A549 (cell line): ENCODE measurements around the gene CLDN6. TPM values are rescaled to one million over a fixed set of nuclear protein-coding genes. Genes with fewer than 3 reads are reported as not detected.
A peak's percentile ranks its signal among the peaks of the same experiment; 100 is the strongest.

ENCODE experiments used
- ATAC-seq, 2 experiments: fragments of 200-7000 bp in 1 of 2; fragments of >200 bp in 1 of 2; cut with Nextera tagmentation in 1 of 2; cut with Tn5 transposase in 1 of 2; 3 replicates each; pipeline versions ENCODE4 v1.8.0 to v1.9.1; 2018 to 2020; ENCODE audit warnings: mild to moderate bottlenecking in 1 of 2, moderate library complexity in 1 of 2
- CTCF ChIA-PET: fragments of 300-600 bp; sonication (Branson Sonifier 250); formaldehyde crosslinking; extraction: SDS; loops from one replicate; lab custom pipeline; 2021; ENCODE audit warnings: antibody characterized with exemption, inconsistent platforms; lab: Yijun Ruan, JAX
- POLR2A ChIA-PET: fragments of 350-600 bp; formaldehyde crosslinking; extraction: SDS; loops from one replicate; lab custom pipeline; 2021; ENCODE audit warnings: antibody characterized with exemption, inconsistent platforms; lab: Yijun Ruan, JAX
- DNase-seq, 2 experiments: peaks; one replicate each; pipeline versions ENCODE4 v3.0.0 to v3.0.0-alpha.2; 2011 to 2016; ENCODE audit warnings: low read depth in 1 of 2, low spot score in 1 of 2
- FAIRE-seq: peaks from 2 replicates; lab custom pipeline; 2011; peaks lifted over from hg19 to GRCh38; lab: Jason Lieb, UNC
- H3K27ac ChIP-seq, 2 experiments: fragments of >200 bp; sonication (Bioruptor Twin); formaldehyde crosslinking; 3 replicates each; pipeline ENCODE4 v1.5.1; 2016 to 2017
- H3K4me1 ChIP-seq: fragments of >200 bp; sonication (Bioruptor Twin); formaldehyde crosslinking; 3 replicates; pipeline ENCODE4 v1.6.1; 2016
- H3K4me2 ChIP-seq: fragments of >200 bp; sonication (Bioruptor Twin); formaldehyde crosslinking; 3 replicates; pipeline ENCODE4 v1.6.1; 2016
- H3K4me3 ChIP-seq: fragments of >200 bp; sonication (Bioruptor Twin); formaldehyde crosslinking; 3 replicates; pipeline ENCODE4 v1.5.1; 2016
- H3K9me3 ChIP-seq: fragments of >200 bp; sonication (Bioruptor Twin); formaldehyde crosslinking; 3 replicates; pipeline ENCODE4 v1.6.1; 2016
- CBX2 ChIP-seq: fragments of 200-600 bp; sonication (generic); IDR thresholded peaks from 2 replicates; pipeline ENCODE4 v1.6.1; 2016; ENCODE audit warnings: low read depth, mild to moderate bottlenecking, borderline replicate concordance
- CEBPB ChIP-seq, 2 experiments: fragments of >200 bp in 1 of 2; sonication (Bioruptor Twin) in 1 of 2; formaldehyde crosslinking in 1 of 2; IDR thresholded peaks; 2 replicates each; pipeline ENCODE4 v1.6.1; 2012 to 2016
- E2F6 ChIP-seq: IDR thresholded peaks from 2 replicates; pipeline ENCODE4 v1.6.1; 2012; ENCODE audit warnings: low read depth, borderline replicate concordance
- HEYL ChIP-seq: fragments of 250-450 bp; sonication (Bioruptor Pico); IDR thresholded peaks from 2 replicates; pipeline ENCODE4 v1.8.0; 2021; ENCODE audit warnings: mild to moderate bottlenecking, moderate library complexity
- HOXB5 ChIP-seq: fragments of 250-450 bp; sonication (Bioruptor Pico); IDR thresholded peaks from 2 replicates; pipeline ENCODE4 v1.5.0; 2020; ENCODE audit warnings: mild to moderate bottlenecking, moderate library complexity
- JUN ChIP-seq, 2 experiments: fragments of >200 bp; sonication (Bioruptor Twin); formaldehyde crosslinking; IDR thresholded peaks; 2 replicates in 1 of 2; 3 replicates in 1 of 2; pipeline ENCODE4 v1.6.1; 2016 to 2017
- MAFK ChIP-seq: fragments of 450-650 bp; IDR thresholded peaks from 2 replicates; pipeline ENCODE4 v1.6.1; 2014; ENCODE audit not compliant: partially characterized antibody
- MYC ChIP-seq: IDR thresholded peaks from 2 replicates; pipeline ENCODE4 v1.6.1; 2012; ENCODE audit warnings: mild to moderate bottlenecking, inconsistent platforms, low read length, improper control_type of control experiment, borderline replicate concordance
- NFE2L2 ChIP-seq: fragments of 150-350 bp; conservative IDR thresholded peaks from 2 replicates; pipeline ENCODE4 v1.6.1; 2014; ENCODE audit warnings: low read length
- NPAS2 ChIP-seq: fragments of 250-450 bp; sonication (Bioruptor Pico); IDR thresholded peaks from 2 replicates; pipeline ENCODE4 v1.8.0; 2022; ENCODE audit warnings: mild to moderate bottlenecking, moderate library complexity, borderline replicate concordance
- NR3C1 ChIP-seq: fragments of >200 bp; sonication (Bioruptor Twin); formaldehyde crosslinking; IDR thresholded peaks from 3 replicates; pipeline ENCODE4 v1.6.1; 2017
- PHF8 ChIP-seq: fragments of 200-600 bp; sonication (generic); IDR thresholded peaks from 2 replicates; pipeline ENCODE4 v1.6.1; 2016; ENCODE audit warnings: low read depth, mild to moderate bottlenecking, antibody characterized with exemption, moderate library complexity, borderline replicate concordance
- POLR2A ChIP-seq: IDR thresholded peaks from 2 replicates; pipeline ENCODE4 v1.6.1; 2012; ENCODE audit warnings: mild to moderate bottlenecking, low read length
- RARB ChIP-seq: fragments of 250-450 bp; sonication (Bioruptor Pico); IDR thresholded peaks from 2 replicates; pipeline ENCODE4 v1.8.0; 2021; ENCODE audit warnings: mild to moderate bottlenecking, moderate library complexity
- RNF2 ChIP-seq: fragments of 200-600 bp; sonication (generic); IDR thresholded peaks from 2 replicates; pipeline ENCODE4 v1.6.1; 2016; ENCODE audit warnings: low read depth, mild to moderate bottlenecking, antibody characterized with exemption, moderate library complexity, borderline replicate concordance
- ZC3H11A ChIP-seq: fragments of 450-650 bp; IDR thresholded peaks from 2 replicates; pipeline ENCODE4 v1.6.1; 2014; ENCODE audit warnings: antibody characterized with exemption, mild to moderate bottlenecking
- ZNF302 ChIP-seq: fragments of 250-450 bp; sonication (Bioruptor Pico); IDR thresholded peaks from 2 replicates; pipeline ENCODE4 v1.9.0; 2021; ENCODE audit warnings: inconsistent platforms, mild to moderate bottlenecking, moderate library complexity
- ZSCAN20 ChIP-seq: fragments of 250-450 bp; sonication (Bioruptor Pico); IDR thresholded peaks from 2 replicates; pipeline ENCODE4 v1.8.0; 2022; ENCODE audit warnings: mild to moderate bottlenecking, moderate library complexity
- WGBS: methylation state at CpG from one replicate; pipeline ENCODE4 v1.1.6; 2017; ENCODE audit errors: missing lambda C conversion rate; 5-methylcytosine and 5-hydroxymethylcytosine counted together
- polyA plus RNA-seq, 4 experiments: library from polyadenylated mRNA; depleted of rRNA in 3 of 4; stranded (reverse); fragments of >200 nt; fragmentation: RNase III in 1 of 4; extraction: RNeasy Plus Mini Kit Qiagen cat#74134 plus additional on column Dnase treatment in 1 of 4; gene quantifications; 2 replicates in 3 of 4; 3 replicates in 1 of 4; pipeline ENCODE4 v1.2.3, GENCODE V29; 2011 to 2017
- TF ChIP-seq, protein P1 (sequence below): fragments of >200 bp; sonication (Bioruptor Twin); formaldehyde crosslinking; IDR thresholded peaks from 3 replicates; pipeline ENCODE4 v1.6.1; 2016
- TF ChIP-seq, protein P2 (sequence below): fragments of 200-600 bp; sonication (generic); IDR thresholded peaks from 2 replicates; pipeline ENCODE4 v1.6.1; 2016; ENCODE audit warnings: antibody characterized with exemption, mild to moderate bottlenecking, moderate library complexity

The CLDN6 gene
- polyA plus RNA-seq, 2 of the 4 experiments (the other 2 are of a cell fraction) = 0.25 TPM; not detected in 1

DNA sequence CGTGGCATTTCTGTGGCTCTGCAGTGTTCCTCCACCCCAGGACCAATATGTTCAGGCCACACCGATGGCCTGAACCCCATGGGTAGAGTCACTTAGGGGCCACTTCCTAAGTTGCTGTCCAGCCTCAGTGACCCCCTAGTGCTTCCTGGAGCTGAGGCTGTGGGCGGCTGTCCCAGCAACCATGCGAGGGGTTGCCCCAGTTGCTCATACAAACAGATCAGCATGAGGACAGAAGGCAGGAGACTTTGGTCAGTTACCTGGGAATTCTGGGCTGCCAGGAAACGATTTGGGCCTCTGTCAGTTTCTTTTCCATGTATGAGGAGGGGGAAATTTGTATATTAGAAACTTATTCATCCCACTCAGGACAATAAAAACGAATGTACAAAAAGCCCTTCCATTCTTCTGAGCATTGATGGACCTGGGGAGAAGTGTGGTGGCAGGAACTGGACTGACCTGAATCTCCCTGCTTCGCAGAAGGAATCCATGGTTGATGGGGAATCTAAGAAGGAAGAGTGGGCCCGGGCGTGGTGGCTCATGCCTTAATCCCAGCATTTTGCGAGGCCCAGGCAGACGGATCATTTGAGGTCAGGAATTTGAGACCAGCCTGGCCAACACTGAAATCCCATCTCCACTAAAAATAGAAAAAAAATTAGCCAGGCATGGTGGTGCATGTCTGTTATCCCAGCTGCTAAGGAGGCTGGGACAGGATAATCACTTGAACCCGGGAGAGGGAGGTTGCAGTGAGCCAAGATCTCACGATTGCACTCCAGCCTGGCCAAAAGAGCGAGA lies 42.5 kb upstream of the CLDN6 start:
- DNase-seq (no peak), FAIRE-seq (no peak), ATAC-seq (no peak)
- Histone ChIP-seq H3K4me1 (peaks cover 21% of the 10 kb centered on the region), H3K9me3 (no peaks in the 10 kb centered on the region), H3K4me2 (no peak overlapping the region), H3K27ac (peak overlapping the region in 1 of 2 experiments; percentile 99; a peak in 3 of 6 replicates), H3K4me3 (no peak overlapping the region)
- POLR2A ChIA-PET = interaction anchor here (2.3 kb wide), 1 partner anchor 68 kb away, joined by 15 read pairs; no protein-coding TSS in a partner anchor
- WGBS = 78% methylated on average over 14 of the region's 14 CpGs
- CTCF ChIA-PET = interaction anchor here (1.0 to 12.4 kb wide), 20 partner anchors 11 to 108 kb away, joined by 3 to 186 read pairs (median 19); partner anchors contain the start of genes ZNF205, ZNF213 and ZSCAN10
- TF ChIP-seq ZC3H11A (no peak), POLR2A (no peak), MAFK (no peak), RNF2 (no peak), CEBPB (IDR thresholded peaks at IDR 0.05) (no peak), NFE2L2 (no peak), ZSCAN20 (CRISPR knock-in tag) (no peak), PHF8 (no peak), JUN (IDR thresholded peaks at IDR 0.05) (no peak), HEYL (CRISPR knock-in tag) (no peak), HOXB5 (no peak), CBX2 (no peak), E2F6 (no peak), RARB (CRISPR knock-in tag) (no peak)
- TF ChIP-seq, protein P1, sequence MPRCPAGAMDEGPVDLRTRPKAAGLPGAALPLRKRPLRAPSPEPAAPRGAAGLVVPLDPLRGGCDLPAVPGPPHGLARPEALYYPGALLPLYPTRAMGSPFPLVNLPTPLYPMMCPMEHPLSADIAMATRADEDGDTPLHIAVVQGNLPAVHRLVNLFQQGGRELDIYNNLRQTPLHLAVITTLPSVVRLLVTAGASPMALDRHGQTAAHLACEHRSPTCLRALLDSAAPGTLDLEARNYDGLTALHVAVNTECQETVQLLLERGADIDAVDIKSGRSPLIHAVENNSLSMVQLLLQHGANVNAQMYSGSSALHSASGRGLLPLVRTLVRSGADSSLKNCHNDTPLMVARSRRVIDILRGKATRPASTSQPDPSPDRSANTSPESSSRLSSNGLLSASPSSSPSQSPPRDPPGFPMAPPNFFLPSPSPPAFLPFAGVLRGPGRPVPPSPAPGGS = no peak
- TF ChIP-seq, protein P2, sequence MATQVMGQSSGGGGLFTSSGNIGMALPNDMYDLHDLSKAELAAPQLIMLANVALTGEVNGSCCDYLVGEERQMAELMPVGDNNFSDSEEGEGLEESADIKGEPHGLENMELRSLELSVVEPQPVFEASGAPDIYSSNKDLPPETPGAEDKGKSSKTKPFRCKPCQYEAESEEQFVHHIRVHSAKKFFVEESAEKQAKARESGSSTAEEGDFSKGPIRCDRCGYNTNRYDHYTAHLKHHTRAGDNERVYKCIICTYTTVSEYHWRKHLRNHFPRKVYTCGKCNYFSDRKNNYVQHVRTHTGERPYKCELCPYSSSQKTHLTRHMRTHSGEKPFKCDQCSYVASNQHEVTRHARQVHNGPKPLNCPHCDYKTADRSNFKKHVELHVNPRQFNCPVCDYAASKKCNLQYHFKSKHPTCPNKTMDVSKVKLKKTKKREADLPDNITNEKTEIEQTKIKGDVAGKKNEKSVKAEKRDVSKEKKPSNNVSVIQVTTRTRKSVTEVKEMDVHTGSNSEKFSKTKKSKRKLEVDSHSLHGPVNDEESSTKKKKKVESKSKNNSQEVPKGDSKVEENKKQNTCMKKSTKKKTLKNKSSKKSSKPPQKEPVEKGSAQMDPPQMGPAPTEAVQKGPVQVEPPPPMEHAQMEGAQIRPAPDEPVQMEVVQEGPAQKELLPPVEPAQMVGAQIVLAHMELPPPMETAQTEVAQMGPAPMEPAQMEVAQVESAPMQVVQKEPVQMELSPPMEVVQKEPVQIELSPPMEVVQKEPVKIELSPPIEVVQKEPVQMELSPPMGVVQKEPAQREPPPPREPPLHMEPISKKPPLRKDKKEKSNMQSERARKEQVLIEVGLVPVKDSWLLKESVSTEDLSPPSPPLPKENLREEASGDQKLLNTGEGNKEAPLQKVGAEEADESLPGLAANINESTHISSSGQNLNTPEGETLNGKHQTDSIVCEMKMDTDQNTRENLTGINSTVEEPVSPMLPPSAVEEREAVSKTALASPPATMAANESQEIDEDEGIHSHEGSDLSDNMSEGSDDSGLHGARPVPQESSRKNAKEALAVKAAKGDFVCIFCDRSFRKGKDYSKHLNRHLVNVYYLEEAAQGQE = no peak

- 83% methylated on average over 7 of the region's 9 CpGs for WGBS
- Histone ChIP-seq H3K4me1 (peaks cover 13% of the 10 kb centered on the region), H3K4me3 (peak overlapping the region; percentile 76), H3K4me2 (peak overlapping the region; percentile 92), H3K27ac (peak overlapping the region; percentile 94 to 99), H3K9me3 (no peaks in the 10 kb centered on the region)
- ChIA-PET POLR2A (interaction anchor here (1.5 to 2.3 kb wide), 4 partner anchors 18 to 75 kb away, joined by 3 to 15 read pairs (median 6); partner anchors contain the start of gene ZNF213), CTCF (interaction anchor here (0.6 to 12.4 kb wide), 28 partner anchors 11 to 114 kb away, joined by 3 to 186 read pairs (median 7); partner anchors contain the start of genes ZNF205, ZNF213 and ZSCAN10)
- TF ChIP-seq JUN (IDR thresholded peaks at IDR 0.05) = no peak
- no peak for TF ChIP-seq ZNF302 (CRISPR knock-in tag)
- no peak for TF ChIP-seq NR3C1
- no peak for TF ChIP-seq NPAS2 (CRISPR knock-in tag)
- no peak for TF ChIP-seq MYC
- no peak for TF ChIP-seq PHF8
- FAIRE-seq (no peak), ATAC-seq (no peak), DNase-seq (no peak)
Observed at GRCh38 chr16:3059723-3060242, 41.8 kb upstream of the CLDN6 start.
